HCT116 (cell line): ENCODE data around the gene URAD.

Source experiments
- CTCF ChIP-seq, 3 experiments: fragments of 200-600 bp in 1 of 3; sonication (generic) in 1 of 3; IDR thresholded peaks in 2 of 3; conservative IDR thresholded peaks in 1 of 3; 2 replicates each; pipeline ENCODE4 v1.5.1; 2012 to 2017; ENCODE audit warnings: low read depth in 2 of 3, low read length in 2 of 3, antibody characterized with exemption in 1 of 3, borderline replicate concordance in 1 of 3, control low read depth in 1 of 3, mild to moderate bottlenecking in 1 of 3, mixed read lengths in 1 of 3, mixed run types in 1 of 3, moderate library complexity in 1 of 3; ENCODE audit not compliant: insufficient read depth in 1 of 3
- EGR1 ChIP-seq: IDR thresholded peaks from 2 replicates; pipeline ENCODE4 v1.6.1; 2012; ENCODE audit warnings: low read depth
- EZH2 ChIP-seq: fragments of 200-600 bp; sonication (generic); IDR thresholded peaks from 2 replicates; pipeline ENCODE4 v1.6.1; 2017; ENCODE audit warnings: antibody characterized with exemption, mixed run types
- EZH2phosphoT487 ChIP-seq: fragments of 200-600 bp; IDR thresholded peaks from 2 replicates; pipeline ENCODE4 v1.6.1; 2018; ENCODE audit warnings: antibody characterized with exemption, borderline replicate concordance
- JUND ChIP-seq: IDR thresholded peaks from 2 replicates; pipeline ENCODE4 v1.6.1; 2012
- MAX ChIP-seq: IDR thresholded peaks from 2 replicates; pipeline ENCODE4 v1.6.1; 2012
- POLR2AphosphoS5 ChIP-seq: IDR thresholded peaks from 2 replicates; pipeline ENCODE4 v1.6.1; 2011; ENCODE audit warnings: mild to moderate bottlenecking, low read depth, low read length, moderate library complexity
- REST ChIP-seq: IDR thresholded peaks from 2 replicates; pipeline ENCODE4 v1.6.1; 2012; ENCODE audit warnings: low read depth
- SIN3A ChIP-seq: IDR thresholded peaks from 2 replicates; pipeline ENCODE4 v1.6.1; 2012; ENCODE audit warnings: low read depth
- YY1 ChIP-seq: IDR thresholded peaks from 2 replicates; pipeline ENCODE4 v1.6.1; 2011; ENCODE audit warnings: low read length, low read depth, moderate library complexity, mild to moderate bottlenecking; ENCODE audit not compliant: insufficient replicate concordance; ENCODE audit errors: extremely low read depth

- TF ChIP-seq EZH2 (no peak), EGR1 (no peak), CTCF (IDR thresholded peaks at IDR 0.05 in 2 of 3, conservative IDR thresholded peaks at IDR 0.05 in 1 of 3; ENCODE audit: borderline replicate concordance in 1 of 3, insufficient read depth in 1 of 3, low read depth in 2 of 3, low read length in 2 of 3) (no peak), POLR2AphosphoS5 (no peak), REST (no peak), SIN3A (no peak), YY1 (no peak), MAX (no peak), EZH2phosphoT487 (no peak), JUND (no peak)
These were observed 21.6 kb upstream of the URAD start for GRCh38 chr13:28010046-28010445.
